HEK293T (cell line): Measurements from ENCODE around the gene CLIC3.

ENCODE experiments used
- CTCF ChIA-PET: fragments of 350-600 bp; formaldehyde crosslinking; extraction: SDS; loops from one replicate; lab custom pipeline; 2021; ENCODE audit warnings: antibody characterized with exemption, inconsistent platforms; lab: Yijun Ruan, JAX
- POLR2A ChIA-PET: fragments of 350-600 bp; formaldehyde crosslinking; extraction: SDS; loops from one replicate; lab custom pipeline; 2020; ENCODE audit warnings: antibody characterized with exemption, inconsistent platforms; lab: Yijun Ruan, JAX
- DNase-seq: peaks from one replicate; pipeline ENCODE4 v3.0.0; 2012; ENCODE audit warnings: mixed read lengths; ENCODE audit errors: extremely low spot score
- ARNT ChIP-seq: fragments of 450-650 bp; IDR thresholded peaks from 2 replicates; pipeline ENCODE4 v1.6.1; 2017; ENCODE audit warnings: mild to moderate bottlenecking
- BHLHE40 ChIP-seq: fragments of 450-650 bp; IDR thresholded peaks from 2 replicates; pipeline ENCODE4 v1.6.1; 2016; ENCODE audit warnings: mild to moderate bottlenecking, moderate library complexity, borderline replicate concordance
- CTBP1 ChIP-seq: fragments of 450-650 bp; IDR thresholded peaks from 2 replicates; pipeline ENCODE4 v1.6.1; 2016; ENCODE audit warnings: borderline replicate concordance
- ELF4 ChIP-seq: fragments of 450-650 bp; IDR thresholded peaks from 2 replicates; pipeline ENCODE4 v1.6.1; 2017; ENCODE audit warnings: antibody characterized with exemption
- FOXA1 ChIP-seq: fragments of 450-650 bp; IDR thresholded peaks from 2 replicates; pipeline ENCODE4 v1.6.1; 2016; ENCODE audit warnings: mild to moderate bottlenecking
- FOXK2 ChIP-seq: fragments of 450-650 bp; IDR thresholded peaks from 2 replicates; pipeline ENCODE4 v1.6.1; 2016; ENCODE audit warnings: mild to moderate bottlenecking
- FOXM1 ChIP-seq: fragments of 450-650 bp; IDR thresholded peaks from 2 replicates; pipeline ENCODE4 v1.6.1; 2017; ENCODE audit warnings: mild to moderate bottlenecking, borderline replicate concordance
- HDGF ChIP-seq: fragments of 450-650 bp; IDR thresholded peaks from 2 replicates; pipeline ENCODE4 v1.6.1; 2017; ENCODE audit warnings: antibody characterized with exemption, borderline replicate concordance
- L3MBTL2 ChIP-seq: fragments of 450-650 bp; conservative IDR thresholded peaks from 2 replicates; pipeline ENCODE4 v1.6.1; 2016; ENCODE audit warnings: mild to moderate bottlenecking
- LEF1 ChIP-seq: fragments of 450-650 bp; IDR thresholded peaks from 2 replicates; pipeline ENCODE4 v1.6.1; 2017; ENCODE audit warnings: mild to moderate bottlenecking, borderline replicate concordance
- NFRKB ChIP-seq: fragments of 450-650 bp; IDR thresholded peaks from 2 replicates; pipeline ENCODE4 v1.6.1; 2016; ENCODE audit warnings: mild to moderate bottlenecking, moderate library complexity
- PKNOX1 ChIP-seq: fragments of 450-650 bp; IDR thresholded peaks from 2 replicates; pipeline ENCODE4 v1.6.1; 2016
- SP1 ChIP-seq: fragments of 450-650 bp; IDR thresholded peaks from 2 replicates; pipeline ENCODE4 v1.6.1; 2017
- SUZ12 ChIP-seq: fragments of 450-650 bp; IDR thresholded peaks from 2 replicates; pipeline ENCODE4 v1.6.1; 2016; ENCODE audit warnings: mild to moderate bottlenecking
- TARDBP ChIP-seq: fragments of 450-650 bp; IDR thresholded peaks from 2 replicates; pipeline ENCODE4 v1.6.1; 2016
- ZNF384 ChIP-seq: fragments of 450-650 bp; IDR thresholded peaks from 2 replicates; pipeline ENCODE4 v1.6.1; 2016

CLIC3 gene

GRCh38 chr9:136968333-136969127, 27.8 kb downstream of the CLIC3 start:
- CTCF ChIA-PET = no interaction called here
- POLR2A ChIA-PET = interaction anchor here (0.8 kb wide), 1 partner anchor 24 kb away, joined by 3 read pairs; the partner anchor contains the start of gene PAXX
- TF ChIP-seq HDGF (no peak), FOXM1 (no peak), FOXA1 (no peak), ELF4 (no peak), BHLHE40 (no peak)
- no peak for DNase-seq

GRCh38 chr9:136965771-136966484, 30.4 kb downstream of the CLIC3 start:
- CTCF ChIA-PET = interaction anchor here (1.1 kb wide), 1 partner anchor 63 kb away, joined by 4 read pairs; no protein-coding TSS in a partner anchor
- no peak for DNase-seq
- POLR2A ChIA-PET = no interaction called here
- TF ChIP-seq FOXK2 (no peak), LEF1 (no peak), HDGF (no peak), SUZ12 (no peak), ZNF384 (no peak), SP1 (no peak), CTBP1 (no peak), ARNT (no peak), L3MBTL2 (no peak), NFRKB (no peak)

DNA sequence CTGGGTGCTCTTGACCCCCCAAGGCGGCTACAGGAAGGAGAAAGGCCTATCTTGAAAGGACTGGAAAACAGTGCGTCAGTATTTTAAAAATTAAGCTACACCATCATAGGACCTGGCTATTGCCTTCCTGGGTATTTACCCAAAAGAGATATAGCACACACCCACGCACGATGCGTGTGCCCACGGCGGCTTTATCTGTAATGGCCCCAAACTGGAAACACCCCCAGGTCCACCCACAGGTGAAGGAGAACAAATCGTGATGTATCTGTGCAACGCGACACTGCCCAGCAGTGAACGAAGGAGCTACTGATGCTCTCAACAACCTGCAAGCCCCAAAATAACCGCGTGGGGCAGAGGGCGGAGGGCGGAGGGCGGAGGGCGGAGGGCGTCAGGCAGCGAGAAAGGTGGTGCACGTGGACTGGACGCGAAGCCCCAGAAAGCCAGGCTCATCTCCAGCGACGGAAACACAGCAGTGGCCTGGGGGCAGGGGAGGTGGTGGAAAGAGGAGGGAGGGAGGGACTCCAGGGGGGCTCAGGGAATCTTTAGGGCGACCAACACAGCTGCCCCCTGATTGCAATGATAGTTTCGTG, 31.4 kb downstream of the CLIC3 start:
- ChIA-PET CTCF (interaction anchor here (1.1 kb wide), 1 partner anchor 64 kb away, joined by 4 read pairs; no protein-coding TSS in a partner anchor), POLR2A (interaction anchor here (1.0 kb wide), 1 partner anchor 17 kb away, joined by 4 read pairs; no protein-coding TSS in a partner anchor)
- TF ChIP-seq HDGF (no peak), ELF4 (no peak), BHLHE40 (no peak), SUZ12 (no peak), FOXA1 (no peak), PKNOX1 (no peak), ARNT (no peak), L3MBTL2 (no peak), FOXM1 (no peak), LEF1 (no peak), CTBP1 (no peak), SP1 (no peak), NFRKB (no peak), ZNF384 (no peak), FOXK2 (no peak), TARDBP (no peak)
- DNase-seq = no peak

GRCh38 chr9:136964171-136964689, 32.1 kb downstream of the CLIC3 start:
- ChIA-PET POLR2A (interaction anchor here (1.0 kb wide), 1 partner anchor 16 kb away, joined by 4 read pairs; no protein-coding TSS in a partner anchor), CTCF (no interaction called here)
- DNase-seq = no peak
- TF ChIP-seq SUZ12 (no peak), CTBP1 (no peak), ELF4 (no peak), ZNF384 (no peak), PKNOX1 (no peak), LEF1 (no peak), NFRKB (no peak), TARDBP (no peak)

- ChIA-PET POLR2A (no interaction called here), CTCF (no interaction called here)
Measured at GRCh38 chr9:136963751-136964150, 32.6 kb downstream of the CLIC3 start.

GRCh38 chr9:136963341-136963740, 33.0 kb downstream of the CLIC3 start:
- DNase-seq = no peak
- POLR2A ChIA-PET = no interaction called here
- TF ChIP-seq HDGF (no peak), CTBP1 (no peak), PKNOX1 (no peak), ARNT (no peak), TARDBP (no peak), FOXK2 (no peak), SP1 (no peak), FOXA1 (no peak), SUZ12 (no peak), FOXM1 (no peak), NFRKB (no peak), ZNF384 (no peak), ELF4 (no peak), BHLHE40 (no peak), LEF1 (no peak), L3MBTL2 (no peak)
- CTCF ChIA-PET = no interaction called here

More at GRCh38 chr9:136963751-136964150, 32.6 kb downstream of the CLIC3 start:
- no peak for DNase-seq
- no peak for TF ChIP-seq ZNF384
- TF ChIP-seq FOXK2 = no peak
- TF ChIP-seq TARDBP = no peak
- no peak for TF ChIP-seq ELF4
- TF ChIP-seq FOXM1 = no peak
- TF ChIP-seq CTBP1 = no peak
- no peak for TF ChIP-seq BHLHE40
- TF ChIP-seq SP1 = no peak
